Fibroblast of peridontal ligament (primary cell): ENCODE results near the gene PACRG.
"Not testable (repeated sequence)": the region's sequence is repeated elsewhere in the genome, so short reads cannot be mapped to it uniquely, and the experiment has no call there.

ENCODE experiments used
- DNase-seq: peaks from one replicate; pipeline ENCODE4 v3.0.0-alpha.2; 2010; ENCODE audit errors: extremely low read depth

PACRG gene

DNA sequence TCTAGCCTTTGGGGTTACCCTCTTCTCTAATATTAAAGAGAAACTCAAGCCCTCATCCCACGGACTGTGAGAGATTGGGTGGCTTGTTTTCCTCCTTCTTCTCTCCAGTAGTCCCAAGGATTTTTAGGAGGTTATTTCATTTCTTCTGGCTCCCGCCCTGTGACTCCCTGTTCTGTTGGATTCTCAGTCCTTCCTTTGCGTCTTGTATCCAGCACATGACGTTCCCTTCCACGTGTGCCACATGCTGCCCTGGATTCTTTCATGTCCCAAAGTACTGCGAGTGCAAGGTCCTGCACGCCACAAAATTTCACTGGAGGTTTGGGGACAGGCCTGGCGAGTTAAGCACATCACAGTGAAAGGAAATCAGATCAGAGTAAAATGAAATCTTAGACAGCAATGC, 213.4 kb downstream of the PACRG start:
- no peak for DNase-seq

DNA sequence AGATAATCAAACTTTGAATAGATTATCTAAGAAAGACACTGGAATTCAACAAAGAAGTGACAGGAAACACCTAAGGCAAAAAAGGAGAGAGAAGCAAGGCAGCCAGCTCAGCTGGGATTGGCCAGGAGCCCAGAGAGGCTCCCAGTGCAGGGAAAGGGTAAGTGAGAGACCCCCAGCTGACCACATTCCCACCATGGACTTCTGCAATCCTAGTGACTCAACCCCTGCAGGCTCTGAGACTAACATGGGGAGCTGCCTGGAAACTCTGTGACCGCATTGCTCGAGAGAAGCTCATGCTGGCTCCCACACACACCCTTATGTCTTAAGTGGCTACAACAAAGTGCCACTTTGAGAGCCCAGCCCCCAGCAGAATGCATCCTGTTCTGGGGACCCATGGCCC, 215.1 kb downstream of the PACRG start:
- DNase-seq = peak; percentile 15

DNA sequence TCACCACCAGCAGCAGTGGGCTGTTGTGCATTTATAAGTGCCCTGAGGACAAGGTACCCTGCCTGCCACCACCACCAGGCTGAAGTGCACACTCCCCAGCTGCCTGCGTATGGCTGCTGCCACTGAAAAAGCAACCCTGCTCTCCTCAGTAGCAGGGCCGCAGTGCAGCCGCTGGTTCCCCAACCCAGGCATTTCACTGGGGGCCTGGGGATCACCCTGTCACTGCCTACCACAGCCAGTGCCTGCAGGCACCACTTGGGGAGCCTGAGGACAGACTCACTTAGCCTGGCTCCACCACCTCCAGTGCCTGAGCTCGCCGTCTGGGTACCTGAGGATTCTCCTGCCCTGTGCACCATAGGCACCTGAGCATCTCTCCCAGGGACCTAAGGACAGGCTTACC, 215.6 kb downstream of the PACRG start:
- DNase-seq = no peak

DNA sequence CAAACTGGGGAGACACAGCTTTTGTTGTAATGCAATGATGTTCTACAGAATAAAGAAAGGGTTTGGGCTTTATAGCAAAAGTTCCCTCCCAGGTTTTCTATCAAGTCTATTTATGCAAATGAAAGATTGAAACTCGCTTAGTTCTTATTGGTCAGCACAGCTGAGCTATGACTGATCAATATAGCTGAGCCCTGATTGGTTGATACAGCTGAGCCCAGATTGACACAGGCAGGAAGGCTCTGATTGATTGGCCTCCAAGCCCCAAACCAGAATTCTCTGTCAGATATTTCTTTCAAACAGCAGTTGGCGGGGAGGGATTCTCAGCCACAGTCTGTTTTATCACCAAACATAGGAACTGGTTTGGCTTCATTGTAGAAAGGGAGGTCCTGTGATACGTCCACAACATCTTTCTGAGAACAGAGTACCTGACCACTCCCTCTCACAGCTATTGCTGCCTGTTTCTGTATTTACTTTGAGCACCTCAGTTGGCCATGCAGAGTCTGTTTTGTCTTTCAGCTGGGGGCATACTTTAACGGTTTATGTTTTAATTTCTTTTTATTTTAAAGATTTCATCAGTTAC, 223.5 kb downstream of the PACRG start:
- DNase-seq = no peak

DNA sequence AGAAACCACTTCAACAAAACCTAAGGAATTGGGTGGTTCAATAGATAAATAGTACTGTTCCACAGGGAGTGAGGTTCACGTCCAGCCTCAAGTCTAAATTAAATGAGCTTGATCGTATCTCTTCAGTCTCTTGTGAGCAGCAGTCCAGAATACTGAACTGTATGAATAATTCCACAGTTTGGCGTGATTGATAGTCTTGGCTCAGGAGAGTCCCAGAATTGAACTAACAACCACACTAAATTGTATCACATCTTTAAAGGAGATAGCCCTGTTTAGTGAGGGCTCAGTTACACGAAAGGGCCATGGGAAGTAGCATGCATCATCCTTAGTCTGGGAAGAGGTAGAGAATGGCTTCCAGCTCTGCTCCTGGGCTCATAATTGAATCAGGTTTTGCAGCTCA, 224.6 kb downstream of the PACRG start:
- DNase-seq = no peak

DNA sequence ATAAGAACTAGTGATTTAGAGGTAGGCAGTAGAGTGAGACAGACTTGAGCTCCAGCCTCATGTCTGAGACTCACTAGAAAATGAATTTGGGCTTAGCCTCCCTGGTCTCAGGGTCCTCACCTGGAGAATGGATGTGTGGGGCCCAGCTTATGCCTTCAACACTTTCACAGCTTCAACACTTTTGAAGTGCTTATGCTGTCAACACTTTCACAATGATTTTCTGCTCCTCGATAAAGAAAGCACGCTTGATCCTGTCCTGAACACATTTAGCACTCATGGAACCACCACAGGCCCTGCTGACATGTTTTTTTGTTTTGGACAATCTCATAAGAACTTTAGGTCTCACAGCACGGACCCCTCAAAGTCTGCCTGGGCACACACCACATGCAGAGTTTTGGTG, 229.3 kb downstream of the PACRG start:
- no peak for DNase-seq

DNA sequence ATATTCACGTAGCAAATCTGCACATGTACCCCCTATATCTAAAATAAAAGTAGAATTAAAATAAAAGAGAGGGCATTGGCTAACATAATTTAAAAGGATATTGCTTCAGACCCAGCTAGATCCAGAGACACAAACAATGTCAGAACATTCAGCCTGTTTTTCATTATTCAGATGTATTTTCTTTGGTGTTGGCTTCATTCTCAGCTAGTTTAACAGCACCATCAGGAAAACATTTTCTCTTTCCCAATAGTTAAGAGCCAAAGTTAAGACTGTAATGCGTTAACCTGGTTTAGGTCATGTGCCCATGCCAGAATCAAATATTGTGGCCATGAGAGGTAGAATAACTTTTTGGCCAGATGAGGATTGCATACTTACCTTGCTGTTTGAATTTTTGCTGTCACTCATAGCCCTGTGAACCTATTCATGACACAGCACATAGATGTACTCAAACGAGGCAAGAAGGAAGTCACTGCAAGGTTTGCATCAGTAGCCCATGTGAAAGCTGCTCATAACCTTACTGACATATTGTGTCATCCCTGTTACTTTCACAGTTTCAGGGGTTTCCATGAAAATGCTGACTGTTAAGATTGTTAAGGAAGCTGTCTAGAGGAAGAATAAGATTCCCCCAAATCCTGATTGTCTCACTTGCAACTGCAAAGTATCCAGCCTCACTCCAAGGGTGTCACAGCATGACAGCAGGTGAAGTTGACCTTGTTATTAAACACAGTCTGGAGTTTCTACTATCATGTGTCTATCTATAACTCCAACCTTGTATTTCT, 233.1 kb downstream of the PACRG start:
- peak; percentile 38 for DNase-seq

DNA sequence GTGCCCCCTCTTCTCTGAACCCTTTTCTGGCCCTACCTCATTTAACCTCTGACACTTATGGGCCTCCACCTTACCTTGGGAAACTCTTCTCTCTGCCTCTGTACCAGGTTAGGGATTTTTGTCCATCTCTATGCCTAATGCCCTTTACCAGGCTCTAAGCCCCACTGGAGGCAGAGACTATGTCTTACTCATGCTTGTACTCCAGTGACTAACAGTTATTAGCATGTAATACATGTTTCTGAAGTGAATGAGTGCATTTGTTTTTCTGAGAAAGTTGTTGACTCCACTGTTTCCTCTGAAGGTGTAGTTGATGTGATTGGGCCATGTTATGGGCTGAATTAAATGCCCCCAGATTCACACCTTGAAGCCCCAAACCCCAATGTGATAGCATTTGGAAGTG, 234.3 kb downstream of the PACRG start:
- DNase-seq = no peak

DNA sequence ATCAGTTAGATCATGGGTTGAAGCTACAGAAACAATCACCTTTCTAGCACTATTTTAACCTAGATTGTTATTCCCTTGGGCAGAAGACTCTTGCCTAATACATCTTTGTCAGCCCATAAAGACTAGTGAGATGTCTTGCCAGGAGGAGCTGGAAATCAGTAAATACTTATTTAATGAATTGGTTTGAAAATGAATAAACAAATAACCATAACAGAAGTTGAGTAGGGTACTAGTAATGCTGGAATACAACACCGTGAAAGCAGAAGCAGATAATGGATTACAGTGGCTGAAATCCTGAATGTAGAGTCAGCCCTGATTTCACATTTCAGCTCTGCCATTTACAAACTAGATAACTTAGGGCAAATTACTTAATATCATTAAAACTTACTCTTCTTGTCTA, 236.1 kb downstream of the PACRG start:
- DNase-seq = peak; percentile 2

DNA sequence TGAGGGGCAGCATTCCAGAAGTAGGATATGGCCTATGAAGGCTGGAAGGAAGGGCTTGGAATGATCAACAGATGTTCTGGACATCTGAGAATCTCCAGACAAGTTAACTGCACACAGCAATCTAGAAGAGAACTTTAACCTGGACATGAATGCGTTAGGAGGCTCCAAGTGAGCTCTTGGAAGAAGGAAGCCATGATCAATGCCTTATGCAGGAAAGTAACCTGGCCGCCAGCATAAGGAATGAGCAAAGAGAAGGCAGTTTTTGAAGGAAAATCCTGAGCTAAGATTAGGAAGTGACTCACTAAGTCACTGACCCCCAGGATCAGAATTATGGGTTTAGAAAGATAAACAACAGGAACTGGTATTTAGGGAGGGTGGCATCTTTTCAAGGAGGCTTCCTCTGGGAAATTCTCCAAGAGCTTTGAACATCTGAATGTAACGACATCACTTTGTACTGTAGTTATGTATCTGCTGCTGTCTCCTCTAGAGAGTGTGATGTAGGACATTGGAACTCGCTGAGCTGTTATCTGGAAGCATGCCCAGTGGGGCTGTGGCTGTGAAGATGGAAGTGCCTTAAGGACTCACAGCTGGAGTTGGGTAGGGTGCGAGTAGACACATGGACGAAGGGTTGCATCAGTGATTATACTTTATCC, 236.8 kb downstream of the PACRG start:
- DNase-seq = peak; percentile 99

DNA sequence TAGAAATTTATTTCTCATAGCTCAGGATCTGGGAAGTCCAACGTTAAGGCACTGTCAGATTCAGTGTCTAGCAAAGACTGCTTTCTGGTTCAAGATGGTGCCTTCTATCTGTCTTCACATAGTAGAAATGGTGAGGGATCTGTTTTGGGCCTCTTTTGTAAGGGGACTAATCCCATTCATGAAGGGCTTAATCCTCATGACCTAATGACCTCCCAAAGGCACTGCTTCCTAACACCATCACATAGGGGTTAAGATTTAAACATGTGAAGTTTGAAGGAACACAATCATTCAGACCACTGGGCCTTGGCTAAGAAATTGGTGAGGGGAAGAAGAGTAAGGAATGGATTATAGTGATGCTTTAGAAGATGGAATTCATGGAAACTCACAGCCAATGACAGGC, 237.6 kb downstream of the PACRG start:
- no peak for DNase-seq

DNA sequence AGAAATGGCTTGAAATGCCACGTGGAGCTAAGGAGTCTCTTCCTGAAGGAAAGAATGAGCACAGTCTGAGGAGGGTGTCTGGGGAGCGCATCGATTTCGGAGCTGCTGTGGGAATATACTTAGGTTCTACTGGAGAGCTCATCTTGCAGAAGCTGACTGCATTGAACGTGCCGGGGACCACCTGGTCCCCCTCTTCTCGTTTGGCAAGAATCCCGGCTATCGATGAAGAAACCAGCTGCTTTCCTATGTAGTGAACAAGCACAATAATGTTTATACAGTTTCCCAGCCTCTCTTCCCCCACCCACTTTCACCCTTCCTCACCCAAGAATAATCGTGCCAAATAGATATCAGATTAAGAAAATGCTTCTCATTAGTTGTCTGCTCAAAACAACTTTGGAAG, 242.5 kb downstream of the PACRG start:
- no peak for DNase-seq

DNA sequence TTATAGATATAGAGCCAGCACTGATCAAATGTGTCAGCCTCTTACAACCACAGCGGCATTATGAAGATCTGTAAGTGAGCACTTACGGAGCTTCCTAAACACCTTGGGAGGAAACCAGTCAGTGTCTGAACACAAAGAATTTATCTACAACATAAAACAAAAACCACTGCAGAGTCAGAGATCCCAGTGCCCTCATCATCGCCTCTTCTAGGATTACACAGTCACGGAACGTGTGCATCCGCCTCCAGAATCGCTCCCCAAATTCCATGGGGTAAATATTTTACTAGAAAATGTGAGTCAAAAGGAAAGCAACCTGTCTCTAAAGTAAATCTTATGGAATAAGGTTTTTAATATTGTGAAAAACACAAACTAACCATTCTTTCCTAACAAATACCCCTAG, 243.6 kb downstream of the PACRG start:
- no peak for DNase-seq

DNA sequence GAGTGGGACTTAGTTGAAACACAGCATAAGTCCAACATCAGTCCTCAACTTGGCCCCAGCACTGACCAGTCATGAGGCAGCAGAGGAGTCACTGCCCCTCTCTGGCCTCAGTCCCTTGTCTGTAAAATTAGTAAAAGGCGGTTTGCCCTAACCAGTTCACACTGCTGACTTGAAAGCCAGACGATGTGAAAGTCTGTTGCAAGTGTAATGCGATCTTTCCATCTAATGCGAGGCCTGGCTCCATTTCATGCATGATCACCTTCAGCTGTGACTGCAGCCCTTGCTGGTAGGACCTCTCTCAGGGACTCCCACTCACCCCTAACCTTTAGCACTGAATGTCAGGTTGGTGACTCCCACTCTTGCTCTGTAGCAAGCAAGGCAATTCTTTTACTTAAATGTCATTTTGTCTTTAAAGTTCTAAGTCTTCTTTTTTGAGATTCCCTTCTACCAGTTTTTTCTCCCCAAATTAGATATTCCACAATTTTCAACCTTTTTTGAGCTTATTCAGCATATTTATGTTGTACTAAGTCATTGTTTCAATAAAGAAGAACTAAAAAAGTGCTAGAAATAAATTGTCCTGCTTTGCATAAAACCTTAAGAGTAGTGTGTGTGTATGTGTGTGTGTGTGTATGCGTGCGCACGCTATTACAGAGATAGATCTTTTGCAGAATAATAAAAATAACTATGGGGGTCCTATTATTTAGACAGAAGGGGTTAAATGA, 245.5 kb downstream of the PACRG start:
- DNase-seq = peak; percentile 2

DNA sequence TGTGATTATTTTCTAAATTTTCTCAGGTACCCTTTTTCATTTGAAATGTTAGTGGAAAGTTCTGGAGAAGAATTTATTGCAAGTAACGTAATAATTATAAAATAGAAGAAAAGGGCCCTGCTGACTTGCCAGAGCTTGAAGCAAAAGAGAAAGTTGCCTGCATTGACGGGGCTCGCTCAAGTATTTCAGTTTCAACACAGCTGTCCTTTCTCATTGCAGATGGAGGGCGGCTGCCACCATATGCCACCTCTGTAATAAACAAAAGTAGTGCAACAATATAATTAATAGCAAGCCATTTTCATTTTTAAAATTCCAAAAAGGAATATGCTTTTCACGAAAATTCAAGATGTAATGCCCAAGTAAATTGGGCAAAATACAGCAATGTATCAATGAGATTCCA, 246.2 kb downstream of the PACRG start:
- DNase-seq = no peak

DNA sequence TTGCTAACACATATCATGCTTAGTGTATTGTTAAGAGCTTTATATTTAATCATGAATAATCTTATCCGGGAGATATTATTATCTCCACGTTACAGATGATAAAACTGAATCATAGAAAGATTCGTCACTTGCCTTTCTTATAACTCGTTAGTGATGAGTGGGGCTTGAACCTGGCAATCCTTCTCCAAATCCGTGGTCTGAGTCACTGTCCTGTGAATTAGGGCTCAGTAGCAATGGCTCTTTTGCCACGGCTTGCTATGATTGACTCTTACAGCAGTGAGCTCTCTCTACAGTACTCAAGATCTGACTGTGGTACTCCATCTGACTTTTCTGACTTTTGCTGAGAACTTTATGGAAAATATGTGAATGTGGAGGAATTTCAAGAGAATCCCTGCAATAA, 246.9 kb downstream of the PACRG start:
- no peak for DNase-seq

DNA sequence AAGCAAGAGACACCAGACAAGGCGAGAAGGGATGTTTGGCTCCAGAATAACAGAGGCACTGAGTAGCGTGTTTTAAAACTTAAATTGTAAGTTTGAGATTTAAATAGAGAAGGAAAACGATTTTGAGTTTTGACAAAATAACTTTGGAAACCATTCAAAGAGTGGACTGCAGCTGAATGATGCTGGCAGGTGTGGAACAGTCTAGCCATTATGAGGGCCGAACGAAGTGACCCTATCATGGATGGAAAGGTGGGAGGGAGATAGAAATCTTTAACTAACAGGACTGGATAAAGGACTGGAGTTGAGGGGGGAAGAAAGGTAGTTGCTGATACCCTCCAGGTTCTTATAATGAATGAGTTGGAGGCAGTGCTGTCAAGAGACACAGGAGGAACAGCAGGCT, 248.4 kb downstream of the PACRG start:
- no peak for DNase-seq

DNA sequence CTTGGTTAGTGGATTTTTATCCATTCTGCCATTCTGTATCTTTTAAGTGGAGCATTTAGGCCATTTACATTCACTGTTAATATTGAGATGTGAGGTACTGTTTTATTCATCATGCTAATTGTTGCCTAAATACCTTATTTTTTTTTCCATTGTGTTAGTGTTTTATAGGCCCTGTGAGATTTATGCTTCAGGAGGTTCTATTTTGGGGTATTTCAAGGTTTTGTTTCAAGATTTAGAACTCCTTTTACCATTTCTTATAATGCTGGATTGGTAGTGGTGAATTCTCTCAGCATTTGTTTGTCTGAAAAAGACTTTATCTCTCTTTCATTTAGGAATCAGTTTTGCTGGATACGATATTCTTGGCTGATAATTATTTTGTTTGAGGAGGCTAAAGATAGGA, 255.5 kb downstream of the PACRG start:
- not testable (repeated sequence) for DNase-seq

DNA sequence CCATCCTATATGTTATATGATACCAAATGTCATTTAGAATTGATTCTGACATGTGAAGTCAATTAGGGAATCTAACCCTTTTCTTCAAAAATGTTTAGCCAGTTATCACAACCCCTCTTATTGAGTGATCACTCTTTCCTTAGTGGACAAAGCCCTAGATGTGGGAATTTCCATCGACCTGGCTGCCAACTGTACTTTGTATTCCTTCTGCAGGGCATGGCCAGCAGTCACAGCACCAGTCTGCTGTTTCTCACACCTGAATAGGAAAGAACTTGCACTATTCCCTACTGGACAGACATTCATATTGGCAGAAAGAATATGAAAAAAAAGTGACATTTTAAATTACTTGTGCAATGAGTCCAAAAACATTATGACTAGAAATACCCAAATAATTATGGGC, 271.0 kb downstream of the PACRG start:
- no peak for DNase-seq

DNA sequence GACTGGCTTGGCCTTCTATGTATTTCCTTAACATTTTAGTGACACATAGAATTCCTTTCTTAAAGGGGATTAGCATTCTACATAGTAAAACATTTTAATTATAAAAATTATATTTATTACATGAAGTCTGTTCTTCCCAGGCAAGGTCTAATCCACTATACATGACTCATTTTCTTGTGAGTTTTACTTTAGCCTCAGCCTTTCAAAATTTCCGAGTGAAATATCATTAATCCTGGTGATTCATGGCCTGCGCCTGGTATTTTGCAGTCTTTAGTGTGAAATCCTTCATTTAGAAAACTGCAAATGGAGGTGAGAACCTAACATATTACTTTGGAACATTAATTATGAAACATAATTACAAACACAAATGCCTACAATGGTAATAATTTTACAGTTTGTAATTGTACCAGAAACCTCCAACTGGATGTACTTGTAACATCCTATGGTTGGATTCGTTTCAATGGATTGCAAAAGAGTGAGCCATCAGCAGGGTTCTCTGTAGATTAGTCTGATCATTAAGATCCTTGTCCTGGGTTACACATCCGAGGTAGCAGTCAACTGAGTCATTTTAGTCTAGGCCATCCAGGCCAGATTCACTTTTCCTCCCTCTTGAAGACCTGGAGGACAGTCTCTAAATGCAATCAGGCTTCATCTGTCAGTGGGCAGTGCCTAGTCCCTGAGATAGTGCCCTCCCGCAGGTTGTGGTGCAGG, 272.0 kb downstream of the PACRG start:
- DNase-seq = no peak

DNA sequence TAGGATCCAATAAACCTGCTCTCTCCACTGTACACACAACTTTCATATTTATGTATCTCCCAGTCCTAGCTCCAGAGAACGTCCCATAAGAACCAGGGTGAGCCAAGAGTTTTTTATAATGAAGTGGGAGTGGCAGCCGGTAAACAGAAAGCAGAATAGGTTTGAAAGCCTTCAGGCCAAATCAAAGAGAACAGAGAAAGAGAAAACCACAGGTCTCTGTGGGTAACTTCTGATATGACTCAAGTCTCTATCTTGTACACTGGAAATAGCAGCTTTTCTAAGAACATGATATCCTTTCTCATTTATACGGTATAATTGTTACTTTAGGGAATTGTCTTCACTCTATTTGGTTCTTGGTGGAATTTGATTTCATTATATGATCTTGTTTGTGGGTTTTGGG, 273.6 kb downstream of the PACRG start:
- DNase-seq = no peak

DNA sequence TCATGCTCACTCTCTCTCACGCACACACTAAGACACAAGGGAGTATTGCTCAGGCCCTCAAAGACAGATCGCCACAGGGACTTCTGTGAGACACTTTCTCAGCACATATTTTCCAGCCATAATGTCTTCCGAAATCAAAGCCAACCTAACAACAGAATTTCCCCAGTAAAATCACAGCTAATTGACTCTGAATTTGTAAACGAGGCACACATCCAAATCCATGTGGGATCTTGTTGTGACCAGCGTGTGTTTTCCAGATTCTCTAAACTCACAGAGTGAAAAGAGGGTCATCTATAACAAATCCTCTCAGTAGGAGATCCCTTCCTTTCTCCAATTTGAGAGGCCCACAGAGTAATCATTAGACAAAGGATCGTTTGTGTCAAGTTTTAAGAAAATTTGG, 280.4 kb downstream of the PACRG start:
- peak; percentile 6 for DNase-seq
